ENCODE measurements around the gene ESYT1. TPM values are rescaled to one million over a fixed set of nuclear protein-coding genes. Genes with fewer than 3 reads are reported as not detected.

The ESYT1 gene
- total and polyA plus RNA-seq, 9 of the 15 experiments (the other 6 are each of a cell fraction or from before 2014, with no cell fraction given), result 132 to 420 (median 164) TPM

GRCh38 chr12:56127888-56128669 is at the start of gene ESYT1 (continued):
- peak in 1 of 2 experiments; percentile 89; a peak in 2 of 4 replicates for TF ChIP-seq SRF (CRISPR knock-in tag; IDR thresholded peaks at IDR 0.05)
- TF ChIP-seq HDAC1 (IDR thresholded peaks at IDR 0.05), result peak in 1 of 2 experiments; percentile 51; a peak in 2 of 4 replicates
- TF ChIP-seq NKRF (IDR thresholded peaks at IDR 0.05; ENCODE audit: borderline replicate concordance), result peak; percentile 79
- TF ChIP-seq MYBL2 (IDR thresholded peaks at IDR 0.05; ENCODE audit: low read depth), result no peak
- no peak for TF ChIP-seq MYBL2 (CRISPR knock-in tag; IDR thresholded peaks at IDR 0.05; ENCODE audit: borderline replicate concordance)
- TF ChIP-seq GABPB1 (CRISPR knock-in tag; IDR thresholded peaks at IDR 0.05), result peak; percentile 77
- peak; percentile 83 for TF ChIP-seq MXI1 (IDR thresholded peaks at IDR 0.05; ENCODE audit: low read depth, low read length)
- peak; percentile 73 for TF ChIP-seq MAX (CRISPR knock-in tag; IDR thresholded peaks at IDR 0.05)
- TF ChIP-seq HMGXB4 (CRISPR knock-in tag; IDR thresholded peaks at IDR 0.05), result peak; percentile 22; the same call in 1 of the 2 replicates
- TF ChIP-seq SAFB (IDR thresholded peaks at IDR 0.05; ENCODE audit: borderline replicate concordance, low read depth, low read length), result no peak
- peak; percentile 65; the same call in 1 of the 2 replicates for TF ChIP-seq TAF15 (IDR thresholded peaks at IDR 0.05; ENCODE audit: low read depth, low read length)
- TF ChIP-seq ZNF263 (CRISPR knock-in tag; IDR thresholded peaks at IDR 0.05; ENCODE audit: borderline replicate concordance), result peak; percentile 65
- peak in 2 of 3 experiments; percentile 43 to 56 for TF ChIP-seq YY1 (IDR thresholded peaks at IDR 0.05; ENCODE audit: borderline replicate concordance in 1 of 3, control insufficient read depth in 1 of 3, extremely low read depth in 1 of 3, insufficient read depth in 3 of 3, insufficient read length in 1 of 3, insufficient replicate concordance in 2 of 3, low read depth in 1 of 3, low read length in 2 of 3)
- TF ChIP-seq E2F3 (CRISPR knock-in tag; IDR thresholded peaks at IDR 0.05), result peak; percentile 87
- TF ChIP-seq ZBTB12 (CRISPR knock-in tag; IDR thresholded peaks at IDR 0.05), result peak; percentile 49; the same call in 1 of the 2 replicates
- TF ChIP-seq TBP (optimal IDR thresholded peaks at IDR 0.05; ENCODE audit: low read depth, low read length), result peak; percentile 70

Data from K562 (cell line).